Stimulated activated CD8-positive, alpha-beta memory T cell treated with anti-CD3 and anti-CD28 coated beads, Interleukin-15, amount 100 ng/mL, for 24 hours (primary cell): Measurements from ENCODE around the gene PARP16.
"Not testable (repeated sequence)": the region's sequence is repeated elsewhere in the genome, so short reads cannot be mapped to it uniquely, and the experiment has no call there.

Experiments used
- DNase-seq: peaks from one replicate; pipeline ENCODE4 v3.0.0-alpha.2; 2020; ENCODE audit warnings: low read depth

The PARP16 gene

GRCh38 chr15:65233696-65234095 is 53.0 kb downstream of the PARP16 start:
- no peak for DNase-seq

GRCh38 chr15:65232520-65232919 is 54.2 kb downstream of the PARP16 start:
- no peak for DNase-seq

GRCh38 chr15:65231306-65231705 is 55.4 kb downstream of the PARP16 start:
- DNase-seq: no peak

GRCh38 chr15:65226901-65227300 is 59.8 kb downstream of the PARP16 start:
- not testable (repeated sequence) for DNase-seq

- DNase-seq: no peak
Measured at GRCh38 chr15:65226221-65226620, 60.5 kb downstream of the PARP16 start.

GRCh38 chr15:65223996-65224395 is 62.7 kb downstream of the PARP16 start:
- DNase-seq: no peak

GRCh38 chr15:65222891-65223290 is 63.8 kb downstream of the PARP16 start:
- no peak for DNase-seq

GRCh38 chr15:65221697-65222096 is 65.0 kb downstream of the PARP16 start:
- no peak for DNase-seq

GRCh38 chr15:65219137-65219536 is 67.5 kb downstream of the PARP16 start:
- no peak for DNase-seq

- no peak for DNase-seq
Measured at GRCh38 chr15:65217526-65218482, 68.9 kb downstream of the PARP16 start.

GRCh38 chr15:65215496-65215895 is 71.2 kb downstream of the PARP16 start:
- DNase-seq: no peak

- DNase-seq: no peak
Measured at GRCh38 chr15:65214010-65214409, 72.7 kb downstream of the PARP16 start.

- no peak for DNase-seq
Measured at GRCh38 chr15:65213241-65213640, 73.4 kb downstream of the PARP16 start.

- DNase-seq: no peak
Measured at GRCh38 chr15:65212097-65212496, 74.6 kb downstream of the PARP16 start.

- DNase-seq: no peak
Measured at GRCh38 chr15:65211482-65211982, 75.2 kb downstream of the PARP16 start.

GRCh38 chr15:65210770-65211481 is 75.8 kb downstream of the PARP16 start, which contains the start of gene CILP:
Gene CILP (minus strand): TSS chr15:65211473. CDS start chr15:65209755, 1,718 bp downstream.
- DNase-seq: no peak

GRCh38 chr15:65209701-65210643 is 76.7 kb downstream of the PARP16 start:
- no peak for DNase-seq

- no peak for DNase-seq
Measured at GRCh38 chr15:65208647-65209046, 78.0 kb downstream of the PARP16 start.
